Measurements from ENCODE around the gene ROR2. TPM values are rescaled to one million over a fixed set of nuclear protein-coding genes. Genes with fewer than 3 reads are reported as not detected.
A peak's percentile ranks its signal among the peaks of the same experiment; 100 is the strongest.

The ROR2 gene
- polyA plus RNA-seq, 2 donors = 1.7 to 3.6 TPM

DNA sequence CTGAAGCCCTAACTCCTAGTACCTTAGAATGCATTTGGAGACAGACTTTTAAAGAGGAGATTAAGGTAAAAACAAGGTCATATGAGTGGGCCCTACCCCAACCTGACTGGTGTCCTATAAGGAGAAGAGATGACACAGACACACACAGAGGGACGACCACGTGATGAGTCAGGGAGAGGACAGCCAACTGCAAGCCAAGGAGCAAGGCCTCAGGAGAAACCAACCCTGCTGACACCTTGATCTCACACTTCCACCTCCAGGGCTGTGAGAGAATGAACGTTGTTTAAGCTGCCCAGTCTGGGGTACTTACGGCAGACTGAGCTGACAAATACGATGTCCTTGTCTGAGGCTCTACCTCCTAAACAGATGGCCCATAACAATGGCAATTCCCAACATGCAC, 93.6 kb downstream of the ROR2 start:
- peaks cover 0 to 7% of the 10 kb centered on the region in 2 donors for H3K4me1 ChIP-seq (ENCODE audit: control insufficient read depth in 2 of 2, insufficient read depth in 2 of 2, low read length in 1 of 2)
- no peak overlapping the region for H3K4me3 ChIP-seq (ENCODE audit: low read depth in 1 of 2, low read length in 2 of 2)
- H3K9me3 ChIP-seq (ENCODE audit: control insufficient read depth in 2 of 2, insufficient read depth in 1 of 2, low read depth in 1 of 2, low read length in 1 of 2) = no peaks in the 10 kb centered on the region
- H3K27me3 ChIP-seq (ENCODE audit: control insufficient read depth in 1 of 2, insufficient read depth in 2 of 2, low read length in 2 of 2) = no peaks in the 10 kb centered on the region
- no peaks in the 10 kb centered on the region for H3K36me3 ChIP-seq (ENCODE audit: control insufficient read depth in 2 of 2, insufficient read depth in 2 of 2, low read length in 1 of 2)
- no peak overlapping the region for H3K27ac ChIP-seq (ENCODE audit: low read depth in 2 of 2, low read length in 1 of 2)
- WGBS, 2 donors = 78% methylated on average over 5 of the region's 5 CpGs

DNA sequence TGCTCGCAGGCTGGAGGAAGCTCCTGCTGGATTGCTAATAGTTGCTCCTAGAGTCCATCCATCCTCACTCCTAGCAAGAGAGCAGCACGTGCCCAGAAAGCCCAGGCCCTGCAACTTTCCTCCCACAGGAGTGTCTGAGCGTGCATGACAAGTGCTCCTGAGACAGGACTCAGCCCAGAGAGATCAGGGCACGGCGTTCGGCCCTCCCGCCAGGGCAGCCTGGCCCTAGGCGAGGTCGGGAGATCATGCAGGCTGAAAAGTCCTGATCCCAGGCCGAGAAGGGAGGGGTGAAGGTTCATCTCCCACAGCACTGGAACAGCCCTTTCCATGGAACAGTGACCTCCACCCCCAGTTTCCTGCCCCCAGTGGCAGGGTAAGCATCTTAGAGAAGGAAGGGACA, 94.8 kb downstream of the ROR2 start:
- no peaks in the 10 kb centered on the region for H3K36me3 ChIP-seq (ENCODE audit: control insufficient read depth in 2 of 2, insufficient read depth in 2 of 2, low read length in 1 of 2)
- no peaks in the 10 kb centered on the region for H3K27me3 ChIP-seq (ENCODE audit: control insufficient read depth in 1 of 2, insufficient read depth in 2 of 2, low read length in 2 of 2)
- 82 to 88% methylated on average over 10 of the region's 10 CpGs for WGBS, 2 donors
- H3K4me1 ChIP-seq (ENCODE audit: control insufficient read depth in 2 of 2, insufficient read depth in 2 of 2, low read length in 1 of 2) = peaks cover 0 to 7% of the 10 kb centered on the region in 2 donors
- no peaks in the 10 kb centered on the region for H3K9me3 ChIP-seq (ENCODE audit: control insufficient read depth in 2 of 2, insufficient read depth in 1 of 2, low read depth in 1 of 2, low read length in 1 of 2)
- no peak overlapping the region for H3K27ac ChIP-seq (ENCODE audit: low read depth in 2 of 2, low read length in 1 of 2)
- no peak overlapping the region for H3K4me3 ChIP-seq (ENCODE audit: low read depth in 1 of 2, low read length in 2 of 2)

DNA sequence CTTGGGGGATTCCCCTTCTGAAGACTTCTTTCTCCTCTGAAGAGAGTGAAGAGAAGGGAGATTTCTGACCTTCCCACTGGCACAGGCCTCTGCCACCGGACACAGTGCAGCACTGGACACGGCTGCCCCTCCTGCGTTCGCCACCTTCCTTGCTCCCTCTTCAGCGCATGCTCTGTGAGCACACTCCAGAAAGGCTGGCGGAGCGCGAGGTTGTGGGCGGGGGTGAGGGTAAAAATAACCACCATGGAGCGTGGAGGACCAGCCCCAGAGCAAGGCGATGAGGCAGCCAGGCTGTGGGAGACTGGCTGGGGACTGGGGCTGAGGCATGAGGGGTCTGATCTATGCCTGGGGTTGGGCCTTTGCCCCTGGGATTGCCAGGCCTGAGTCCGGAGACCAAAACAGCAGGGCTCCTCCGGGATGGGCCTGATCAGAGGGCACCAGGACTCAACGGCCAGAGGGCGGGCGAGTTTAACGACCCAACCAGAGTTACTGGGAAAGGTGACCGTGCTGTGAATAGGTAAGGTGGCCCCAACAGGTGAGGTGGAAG, 97.2 kb downstream of the ROR2 start:
- no peak overlapping the region for H3K27ac ChIP-seq (ENCODE audit: low read depth in 2 of 2, low read length in 1 of 2)
- no peak overlapping the region for H3K4me3 ChIP-seq (ENCODE audit: low read depth in 1 of 2, low read length in 2 of 2)
- no peaks in the 10 kb centered on the region for H3K4me1 ChIP-seq (ENCODE audit: control insufficient read depth in 2 of 2, insufficient read depth in 2 of 2, low read length in 1 of 2)
- 92 to 95% methylated on average over 18 of the region's 18 CpGs for WGBS, 2 donors
- no peaks in the 10 kb centered on the region for H3K27me3 ChIP-seq (ENCODE audit: control insufficient read depth in 1 of 2, insufficient read depth in 2 of 2, low read length in 2 of 2)
- no peaks in the 10 kb centered on the region for H3K36me3 ChIP-seq (ENCODE audit: control insufficient read depth in 2 of 2, insufficient read depth in 2 of 2, low read length in 1 of 2)
- H3K9me3 ChIP-seq (ENCODE audit: control insufficient read depth in 2 of 2, insufficient read depth in 1 of 2, low read depth in 1 of 2, low read length in 1 of 2) = no peaks in the 10 kb centered on the region

- WGBS, 2 donors = 94 to 96% methylated on average over 3 of the region's 3 CpGs
- Histone ChIP-seq H3K4me1 (ENCODE audit: control insufficient read depth in 2 of 2, insufficient read depth in 2 of 2, low read length in 1 of 2) (no peaks in the 10 kb centered on the region), H3K27me3 (ENCODE audit: control insufficient read depth in 1 of 2, insufficient read depth in 2 of 2, low read length in 2 of 2) (no peaks in the 10 kb centered on the region), H3K36me3 (ENCODE audit: control insufficient read depth in 2 of 2, insufficient read depth in 2 of 2, low read length in 1 of 2) (no peaks in the 10 kb centered on the region), H3K27ac (ENCODE audit: low read depth in 2 of 2, low read length in 1 of 2) (no peak overlapping the region), H3K9me3 (ENCODE audit: control insufficient read depth in 2 of 2, insufficient read depth in 1 of 2, low read depth in 1 of 2, low read length in 1 of 2) (no peaks in the 10 kb centered on the region), H3K4me3 (ENCODE audit: low read depth in 1 of 2, low read length in 2 of 2) (no peak overlapping the region)
Measured at GRCh38 chr9:91849694-91850093, 100.3 kb downstream of the ROR2 start.

- H3K9me3 ChIP-seq (ENCODE audit: control insufficient read depth in 2 of 2, insufficient read depth in 1 of 2, low read depth in 1 of 2, low read length in 1 of 2) = no peaks in the 10 kb centered on the region
- H3K4me3 ChIP-seq (ENCODE audit: low read depth in 1 of 2, low read length in 2 of 2) = no peak overlapping the region
- WGBS, 2 donors = 72 to 81% methylated on average over 6 of the region's 6 CpGs
- H3K27ac ChIP-seq (ENCODE audit: low read depth in 2 of 2, low read length in 1 of 2) = no peak overlapping the region
- no peaks in the 10 kb centered on the region for H3K4me1 ChIP-seq (ENCODE audit: control insufficient read depth in 2 of 2, insufficient read depth in 2 of 2, low read length in 1 of 2)
- H3K27me3 ChIP-seq (ENCODE audit: control insufficient read depth in 1 of 2, insufficient read depth in 2 of 2, low read length in 2 of 2) = no peaks in the 10 kb centered on the region
- no peaks in the 10 kb centered on the region for H3K36me3 ChIP-seq (ENCODE audit: control insufficient read depth in 2 of 2, insufficient read depth in 2 of 2, low read length in 1 of 2)
Measured at GRCh38 chr9:91848146-91848545, 101.9 kb downstream of the ROR2 start.

DNA sequence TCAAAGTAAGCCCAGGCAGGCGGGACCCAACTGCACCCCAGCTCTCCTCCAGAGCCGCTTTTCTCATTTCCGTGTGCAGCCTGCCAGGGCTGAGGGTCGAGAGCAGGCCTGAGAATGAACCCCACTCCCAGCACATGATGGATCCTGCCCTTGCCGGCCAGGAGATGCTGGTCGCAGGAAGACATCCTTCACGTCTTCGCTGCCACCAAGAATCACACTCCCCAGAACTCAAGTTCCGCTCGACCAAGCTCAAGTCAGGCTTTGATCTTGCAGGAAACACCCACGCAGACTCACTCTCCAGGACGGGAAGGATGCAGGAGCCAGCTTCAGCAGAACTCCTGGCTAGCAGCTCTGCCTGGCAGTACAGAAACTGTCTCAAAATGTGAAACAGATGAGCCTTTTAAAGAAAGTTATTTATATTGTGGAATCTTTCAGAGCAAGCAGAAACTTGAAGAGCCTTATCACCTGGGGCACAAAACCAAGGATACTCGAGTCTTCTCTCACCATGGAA, 102.4 kb downstream of the ROR2 start:
- peak overlapping the region in 1 of 2 donors; percentile 16 for H3K27ac ChIP-seq (ENCODE audit: low read depth in 2 of 2, low read length in 1 of 2)
- H3K27me3 ChIP-seq (ENCODE audit: control insufficient read depth in 1 of 2, insufficient read depth in 2 of 2, low read length in 2 of 2) = no peaks in the 10 kb centered on the region
- no peaks in the 10 kb centered on the region for H3K36me3 ChIP-seq (ENCODE audit: control insufficient read depth in 2 of 2, insufficient read depth in 2 of 2, low read length in 1 of 2)
- no peaks in the 10 kb centered on the region for H3K9me3 ChIP-seq (ENCODE audit: control insufficient read depth in 2 of 2, insufficient read depth in 1 of 2, low read depth in 1 of 2, low read length in 1 of 2)
- 17 to 27% methylated on average over 13 of the region's 13 CpGs for WGBS, 2 donors
- H3K4me3 ChIP-seq (ENCODE audit: low read depth in 1 of 2, low read length in 2 of 2) = no peak overlapping the region
- no peaks in the 10 kb centered on the region for H3K4me1 ChIP-seq (ENCODE audit: control insufficient read depth in 2 of 2, insufficient read depth in 2 of 2, low read length in 1 of 2)

- Histone ChIP-seq H3K27me3 (ENCODE audit: control insufficient read depth in 1 of 2, insufficient read depth in 2 of 2, low read length in 2 of 2) (no peaks in the 10 kb centered on the region), H3K9me3 (ENCODE audit: control insufficient read depth in 2 of 2, insufficient read depth in 1 of 2, low read depth in 1 of 2, low read length in 1 of 2) (no peaks in the 10 kb centered on the region), H3K27ac (ENCODE audit: low read depth in 2 of 2, low read length in 1 of 2) (no peak overlapping the region), H3K4me1 (ENCODE audit: control insufficient read depth in 2 of 2, insufficient read depth in 2 of 2, low read length in 1 of 2) (no peaks in the 10 kb centered on the region), H3K4me3 (ENCODE audit: low read depth in 1 of 2, low read length in 2 of 2) (no peak overlapping the region), H3K36me3 (ENCODE audit: control insufficient read depth in 2 of 2, insufficient read depth in 2 of 2, low read length in 1 of 2) (no peaks in the 10 kb centered on the region)
- 87 to 89% methylated on average over 6 of the region's 6 CpGs for WGBS, 2 donors
Measured at GRCh38 chr9:91845879-91846278, 104.1 kb downstream of the ROR2 start.

- H3K9me3 ChIP-seq (ENCODE audit: control insufficient read depth in 2 of 2, insufficient read depth in 1 of 2, low read depth in 1 of 2, low read length in 1 of 2) = no peaks in the 10 kb centered on the region
- 82% methylated on average over 12 of the region's 12 CpGs for WGBS, 2 donors
- no peak overlapping the region for H3K27ac ChIP-seq (ENCODE audit: low read depth in 2 of 2, low read length in 1 of 2)
- no peaks in the 10 kb centered on the region for H3K4me1 ChIP-seq (ENCODE audit: control insufficient read depth in 2 of 2, insufficient read depth in 2 of 2, low read length in 1 of 2)
- H3K36me3 ChIP-seq (ENCODE audit: control insufficient read depth in 2 of 2, insufficient read depth in 2 of 2, low read length in 1 of 2) = no peaks in the 10 kb centered on the region
- no peak overlapping the region for H3K4me3 ChIP-seq (ENCODE audit: low read depth in 1 of 2, low read length in 2 of 2)
- H3K27me3 ChIP-seq (ENCODE audit: control insufficient read depth in 1 of 2, insufficient read depth in 2 of 2, low read length in 2 of 2) = no peaks in the 10 kb centered on the region
Measured at GRCh38 chr9:91844701-91845291, 105.2 kb downstream of the ROR2 start.

GRCh38 chr9:91844190-91844589, 105.8 kb downstream of the ROR2 start:
- no peaks in the 10 kb centered on the region for H3K9me3 ChIP-seq (ENCODE audit: control insufficient read depth in 2 of 2, insufficient read depth in 1 of 2, low read depth in 1 of 2, low read length in 1 of 2)
- H3K36me3 ChIP-seq (ENCODE audit: control insufficient read depth in 2 of 2, insufficient read depth in 2 of 2, low read length in 1 of 2) = no peaks in the 10 kb centered on the region
- H3K27ac ChIP-seq (ENCODE audit: low read depth in 2 of 2, low read length in 1 of 2) = peak overlapping the region; percentile 19 to 36
- H3K4me1 ChIP-seq (ENCODE audit: control insufficient read depth in 2 of 2, insufficient read depth in 2 of 2, low read length in 1 of 2) = no peaks in the 10 kb centered on the region
- H3K27me3 ChIP-seq (ENCODE audit: control insufficient read depth in 1 of 2, insufficient read depth in 2 of 2, low read length in 2 of 2) = no peaks in the 10 kb centered on the region
- no peak overlapping the region for H3K4me3 ChIP-seq (ENCODE audit: low read depth in 1 of 2, low read length in 2 of 2)
- WGBS, 2 donors = 57 to 65% methylated on average over 13 of the region's 13 CpGs

- H3K27me3 ChIP-seq (ENCODE audit: control insufficient read depth in 1 of 2, insufficient read depth in 2 of 2, low read length in 2 of 2) = no peaks in the 10 kb centered on the region
- no peak overlapping the region for H3K4me3 ChIP-seq (ENCODE audit: low read depth in 1 of 2, low read length in 2 of 2)
- WGBS, 2 donors = 42% methylated on average over 15 of the region's 15 CpGs
- peak overlapping the region in 1 of 2 donors; percentile 36 for H3K27ac ChIP-seq (ENCODE audit: low read depth in 2 of 2, low read length in 1 of 2)
- no peaks in the 10 kb centered on the region for H3K4me1 ChIP-seq (ENCODE audit: control insufficient read depth in 2 of 2, insufficient read depth in 2 of 2, low read length in 1 of 2)
- H3K36me3 ChIP-seq (ENCODE audit: control insufficient read depth in 2 of 2, insufficient read depth in 2 of 2, low read length in 1 of 2) = no peaks in the 10 kb centered on the region
- no peaks in the 10 kb centered on the region for H3K9me3 ChIP-seq (ENCODE audit: control insufficient read depth in 2 of 2, insufficient read depth in 1 of 2, low read depth in 1 of 2, low read length in 1 of 2)
Measured at GRCh38 chr9:91843623-91844148, 106.3 kb downstream of the ROR2 start.
